Peyer's patch (tissue), 4 donors: ENCODE measurements around the gene TCF25. TPM values are rescaled to one million over a fixed set of nuclear protein-coding genes. Genes with fewer than 3 reads are reported as not detected.
A peak's percentile ranks its signal among the peaks of the same experiment; 100 is the strongest.

Experiments
- DNase-seq, 3 donors: peaks; one replicate each; pipeline ENCODE4 v3.0.0-alpha.2; 2017 to 2019
- H3K27ac ChIP-seq, 4 donors: fragments of 200-600 bp; sonication (generic); one replicate each; pipeline ENCODE4 v1.5.1; 2016 to 2019
- H3K27me3 ChIP-seq, 2 donors: fragments of 200-600 bp; sonication (generic); one replicate each; pipeline ENCODE4 v1.5.1; 2019
- H3K36me3 ChIP-seq, 3 donors: fragments of 200-600 bp; sonication (generic); one replicate each; pipeline ENCODE4 v1.5.1; 2016 to 2019
- H3K4me1 ChIP-seq, 4 donors: fragments of 200-600 bp; sonication (generic); one replicate each; pipeline ENCODE4 v1.5.1; 2016 to 2019
- H3K4me3 ChIP-seq, 4 donors: fragments of 200-600 bp; sonication (generic); 1 replicate in 3 of 4; 2 replicates in 1 of 4; pipeline ENCODE4 v1.5.1; 2016 to 2019; ENCODE audit warnings: mild to moderate bottlenecking in 1 of 4
- H3K9me3 ChIP-seq, 4 donors: fragments of 200-600 bp; sonication (generic); one replicate each; pipeline ENCODE4 v1.5.1; 2016 to 2019; ENCODE audit warnings: mild to moderate bottlenecking in 1 of 4
- POLR2A ChIP-seq, 2 donors: fragments of 450-650 bp; IDR thresholded peaks; one replicate each; pipeline ENCODE4 v1.5.1; 2017; ENCODE audit warnings: antibody characterized with exemption in 2 of 2, mild to moderate bottlenecking in 2 of 2, moderate library complexity in 2 of 2
- total RNA-seq, 4 donors: library from RNA; depleted of rRNA; stranded (reverse); fragments of >200 nt; gene quantifications; one replicate each; pipeline ENCODE4 v1.1.0, GENCODE V29; 2016
- TF ChIP-seq, protein P1 (sequence below), 6 experiments: fragments of 450-650 bp in 4 of 6; fragments of 200-600 bp in 2 of 6; sonication (generic) in 1 of 6; IDR thresholded peaks; one replicate each; pipeline ENCODE4 v1.5.1; 2017 to 2019; ENCODE audit warnings: antibody characterized with exemption in 6 of 6, mild to moderate bottlenecking in 3 of 6, moderate library complexity in 1 of 6

Gene TCF25
- total RNA-seq, 4 donors from 2014 or later = 247 to 946 (median 371) TPM

DNA sequence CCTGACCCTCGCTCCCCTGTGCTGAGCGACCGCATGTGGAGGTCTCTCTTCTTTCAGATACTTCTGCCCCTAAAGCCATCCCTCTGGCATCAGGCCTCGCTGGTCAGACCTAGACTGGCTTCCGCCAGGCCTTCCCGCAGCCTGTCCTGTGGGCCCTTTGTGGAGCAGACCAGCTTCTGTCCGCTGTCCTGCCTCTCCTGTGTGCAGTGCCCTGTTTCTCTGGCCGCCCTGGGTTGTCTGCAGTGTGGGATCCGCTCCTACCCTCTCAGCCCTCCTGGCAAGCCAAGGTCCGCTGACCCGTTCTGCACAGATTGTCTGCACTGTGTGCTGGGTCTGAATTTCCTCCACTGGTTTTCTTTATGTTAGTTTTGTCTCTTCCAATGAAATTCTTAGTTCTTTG is 23.8 kb downstream of the TCF25 start:
- H3K4me3 ChIP-seq = no peak overlapping the region
- TF ChIP-seq POLR2A (IDR thresholded peaks at IDR 0.05) = no peak
- TF ChIP-seq, protein P1, sequence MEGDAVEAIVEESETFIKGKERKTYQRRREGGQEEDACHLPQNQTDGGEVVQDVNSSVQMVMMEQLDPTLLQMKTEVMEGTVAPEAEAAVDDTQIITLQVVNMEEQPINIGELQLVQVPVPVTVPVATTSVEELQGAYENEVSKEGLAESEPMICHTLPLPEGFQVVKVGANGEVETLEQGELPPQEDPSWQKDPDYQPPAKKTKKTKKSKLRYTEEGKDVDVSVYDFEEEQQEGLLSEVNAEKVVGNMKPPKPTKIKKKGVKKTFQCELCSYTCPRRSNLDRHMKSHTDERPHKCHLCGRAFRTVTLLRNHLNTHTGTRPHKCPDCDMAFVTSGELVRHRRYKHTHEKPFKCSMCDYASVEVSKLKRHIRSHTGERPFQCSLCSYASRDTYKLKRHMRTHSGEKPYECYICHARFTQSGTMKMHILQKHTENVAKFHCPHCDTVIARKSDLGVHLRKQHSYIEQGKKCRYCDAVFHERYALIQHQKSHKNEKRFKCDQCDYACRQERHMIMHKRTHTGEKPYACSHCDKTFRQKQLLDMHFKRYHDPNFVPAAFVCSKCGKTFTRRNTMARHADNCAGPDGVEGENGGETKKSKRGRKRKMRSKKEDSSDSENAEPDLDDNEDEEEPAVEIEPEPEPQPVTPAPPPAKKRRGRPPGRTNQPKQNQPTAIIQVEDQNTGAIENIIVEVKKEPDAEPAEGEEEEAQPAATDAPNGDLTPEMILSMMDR (IDR thresholded peaks at IDR 0.05) = no peak
- no peaks in the 10 kb centered on the region for H3K4me1 ChIP-seq
- no peak for DNase-seq
- H3K27ac ChIP-seq = no peak overlapping the region
- H3K27me3 ChIP-seq = no peaks in the 10 kb centered on the region
- peaks cover 0 to 91% (median 0%) of the 10 kb centered on the region in 3 donors for H3K36me3 ChIP-seq
- no peaks in the 10 kb centered on the region for H3K9me3 ChIP-seq

DNA sequence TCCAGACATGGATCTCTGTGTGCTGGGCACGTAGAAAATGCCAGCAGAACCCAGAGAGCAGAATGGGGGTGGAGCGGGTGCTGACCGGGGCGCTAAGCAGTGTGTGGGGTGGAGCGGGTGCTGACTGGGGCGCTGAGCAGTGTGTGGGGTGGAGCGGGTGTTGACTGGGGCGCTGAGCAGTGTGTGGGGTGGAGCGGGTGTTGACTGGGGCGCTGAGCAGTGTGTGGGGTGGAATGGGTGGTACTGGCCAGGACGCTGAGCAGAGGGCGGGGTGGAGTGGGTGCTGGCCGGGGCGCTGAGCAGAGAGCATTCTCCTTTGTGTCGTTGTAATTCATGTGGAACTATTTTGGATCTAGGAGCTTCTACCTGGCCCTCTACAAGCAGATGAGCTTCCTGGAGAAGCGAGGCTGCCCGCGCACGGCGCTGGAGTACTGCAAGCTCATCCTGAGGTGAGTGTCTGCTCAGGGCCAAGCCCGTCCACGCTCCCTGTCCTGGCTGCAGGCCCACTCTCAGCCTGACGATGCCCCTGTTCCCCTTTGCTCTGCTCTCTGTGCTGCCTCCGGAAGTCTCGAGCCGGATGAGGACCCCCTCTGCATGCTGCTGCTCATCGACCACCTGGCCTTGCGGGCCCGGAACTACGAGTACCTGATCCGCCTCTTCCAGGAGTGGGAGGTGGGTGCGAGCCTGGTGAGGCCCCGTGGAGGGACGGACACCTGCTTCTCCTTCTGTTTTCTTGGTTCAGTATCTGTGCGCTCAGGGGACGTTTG is 25.0 kb downstream of the TCF25 start:
- no peaks in the 10 kb centered on the region for H3K9me3 ChIP-seq
- DNase-seq = no peak
- H3K4me1 ChIP-seq = no peaks in the 10 kb centered on the region
- no peaks in the 10 kb centered on the region for H3K27me3 ChIP-seq
- H3K36me3 ChIP-seq = peaks cover 0 to 87% (median 0%) of the 10 kb centered on the region in 3 donors
- TF ChIP-seq POLR2A (IDR thresholded peaks at IDR 0.05) = no peak
- TF ChIP-seq, protein P1 (IDR thresholded peaks at IDR 0.05) = no peak
- peak overlapping the region in 1 of 4 donors; percentile 39 for H3K27ac ChIP-seq
- H3K4me3 ChIP-seq = no peak overlapping the region

DNA sequence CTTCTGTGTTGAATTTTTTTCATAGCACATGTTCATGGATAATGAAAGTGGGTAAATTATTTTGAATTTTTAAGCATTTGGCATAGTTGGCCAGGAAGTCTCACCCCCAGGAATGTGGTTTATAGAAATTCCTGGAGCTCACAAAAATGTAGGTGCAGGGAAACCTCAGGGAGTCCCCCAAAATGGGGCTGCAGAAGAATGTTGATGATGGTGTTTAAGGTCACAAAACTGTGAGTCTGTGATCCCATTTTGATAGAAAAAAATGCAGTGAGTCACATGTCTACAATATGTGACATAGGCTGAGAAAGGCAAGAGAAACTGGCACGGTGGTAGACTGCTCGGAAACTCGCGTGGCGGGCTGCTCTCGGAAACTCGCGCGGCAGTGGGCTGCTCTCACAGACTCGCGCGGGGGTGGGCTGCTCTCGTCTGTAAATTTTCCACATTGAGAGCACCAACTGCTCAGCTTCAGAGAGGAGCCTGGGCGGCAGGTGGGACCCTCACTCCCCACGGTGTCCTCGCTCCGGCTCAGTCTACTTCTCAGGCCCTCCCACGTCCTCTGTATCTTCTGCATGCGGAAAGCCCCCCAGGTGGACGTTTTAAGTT is 26.6 kb downstream of the TCF25 start:
- no peak for DNase-seq
- Histone ChIP-seq H3K36me3 (peaks cover 0 to 87% (median 0%) of the 10 kb centered on the region in 3 donors), H3K27me3 (no peaks in the 10 kb centered on the region), H3K4me1 (no peaks in the 10 kb centered on the region), H3K27ac (no peak overlapping the region), H3K4me3 (no peak overlapping the region), H3K9me3 (no peaks in the 10 kb centered on the region)
- TF ChIP-seq POLR2A (IDR thresholded peaks at IDR 0.05) = no peak
- TF ChIP-seq, protein P1 (IDR thresholded peaks at IDR 0.05) = no peak

DNA sequence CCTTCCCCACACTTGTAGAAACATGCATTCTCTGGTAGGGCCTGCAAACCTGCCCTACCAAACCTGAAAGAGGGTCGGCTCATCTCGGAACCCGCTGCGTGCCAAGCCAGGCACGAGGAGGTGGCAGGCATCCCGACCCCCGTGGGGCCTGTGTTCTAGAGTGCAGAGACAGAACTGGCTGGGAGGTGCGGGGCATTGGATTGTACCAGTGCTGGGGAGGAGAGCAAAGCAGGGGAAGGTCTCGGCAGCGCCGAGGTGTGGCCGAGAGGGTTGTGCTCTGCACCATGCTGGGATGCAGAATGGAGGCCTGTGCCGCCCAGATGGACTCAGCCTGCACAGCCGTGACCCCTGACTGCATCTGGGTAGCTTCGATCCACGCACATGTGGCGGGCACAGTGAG is 27.5 kb downstream of the TCF25 start:
- no peaks in the 10 kb centered on the region for H3K9me3 ChIP-seq
- H3K36me3 ChIP-seq = peaks cover 0 to 87% (median 0%) of the 10 kb centered on the region in 3 donors
- H3K4me1 ChIP-seq = no peaks in the 10 kb centered on the region
- no peak overlapping the region for H3K4me3 ChIP-seq
- DNase-seq = no peak
- no peaks in the 10 kb centered on the region for H3K27me3 ChIP-seq
- no peak overlapping the region for H3K27ac ChIP-seq
- TF ChIP-seq, protein P1 (IDR thresholded peaks at IDR 0.05) = no peak
- TF ChIP-seq POLR2A (IDR thresholded peaks at IDR 0.05) = no peak

DNA sequence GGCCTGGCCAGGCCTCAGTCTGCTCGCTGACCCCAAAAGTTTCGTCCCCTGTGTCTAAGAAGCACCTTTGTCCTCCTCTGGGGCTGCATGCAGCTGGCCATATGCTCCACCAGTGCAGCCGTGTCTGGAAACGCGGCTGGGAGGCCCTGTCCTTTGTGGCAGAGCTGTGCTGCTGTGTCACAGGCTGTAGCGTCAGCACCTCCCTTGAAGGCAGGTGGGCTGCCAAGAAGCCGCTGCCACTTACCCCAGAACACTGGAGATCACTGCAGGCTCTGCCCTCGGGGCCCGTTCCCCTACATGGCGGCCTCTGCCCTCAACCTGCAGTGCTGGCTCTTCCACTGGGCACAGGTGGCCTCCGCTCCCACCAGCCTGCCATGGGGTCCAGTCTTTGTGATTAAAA is 29.6 kb downstream of the TCF25 start:
- Histone ChIP-seq H3K27me3 (no peaks in the 10 kb centered on the region), H3K36me3 (peaks cover 0 to 84% (median 0%) of the 10 kb centered on the region in 3 donors)
- no peak for DNase-seq

More for the DNA sequence above, 29.6 kb downstream of the TCF25 start:
- Histone ChIP-seq H3K4me1 (no peaks in the 10 kb centered on the region), H3K4me3 (no peak overlapping the region), H3K27ac (no peak overlapping the region), H3K9me3 (no peaks in the 10 kb centered on the region)
- TF ChIP-seq POLR2A (IDR thresholded peaks at IDR 0.05) = no peak
- TF ChIP-seq, protein P1 (IDR thresholded peaks at IDR 0.05) = no peak
